ENCODE measurements around the gene MAP1S.

Gene MAP1S

GRCh38 chr19:17688853-17689595 is 30.3 kb upstream of the MAP1S start:
- DNase-seq (ENCODE audit: low spot score) = no peak

GRCh38 chr19:17692566-17692965 is 26.7 kb upstream of the MAP1S start:
- no peak for DNase-seq (ENCODE audit: low spot score)

- no peak for DNase-seq (ENCODE audit: low spot score)
Measured at GRCh38 chr19:17695198-17695597, 24.1 kb upstream of the MAP1S start.

GRCh38 chr19:17703824-17704463 is 15.3 kb upstream of the MAP1S start:
- DNase-seq (ENCODE audit: low spot score) = peak; percentile 52

GRCh38 chr19:17706750-17707181 is 12.5 kb upstream of the MAP1S start:
- DNase-seq (ENCODE audit: low spot score) = peak; percentile 93

- DNase-seq (ENCODE audit: low spot score) = no peak
Measured at GRCh38 chr19:17711851-17712250, 7.4 kb upstream of the MAP1S start.

GRCh38 chr19:17716309-17716929 is 2.9 kb upstream of the MAP1S start:
- DNase-seq (ENCODE audit: low spot score) = no peak

GRCh38 chr19:17718550-17718946 is 732 bp upstream of the MAP1S start:
- no peak for DNase-seq (ENCODE audit: low spot score)

GRCh38 chr19:17719730-17720400 is 585 bp downstream of the MAP1S start:
- DNase-seq (ENCODE audit: low spot score) = no peak

- no peak for DNase-seq (ENCODE audit: low spot score)
Measured at GRCh38 chr19:17720440-17720839, 1.2 kb downstream of the MAP1S start.

GRCh38 chr19:17721111-17721628 is 1.9 kb downstream of the MAP1S start:
- DNase-seq (ENCODE audit: low spot score) = no peak

GRCh38 chr19:17721821-17722220 is 2.5 kb downstream of the MAP1S start:
- no peak for DNase-seq (ENCODE audit: low spot score)

GRCh38 chr19:17722655-17723240 is 3.5 kb downstream of the MAP1S start:
- no peak for DNase-seq (ENCODE audit: low spot score)

- DNase-seq (ENCODE audit: low spot score) = no peak
Measured at GRCh38 chr19:17724655-17725054, 5.4 kb downstream of the MAP1S start.

- DNase-seq (ENCODE audit: low spot score) = no peak
Measured at GRCh38 chr19:17725422-17726078, 6.3 kb downstream of the MAP1S start.

- DNase-seq (ENCODE audit: low spot score) = no peak
Measured at GRCh38 chr19:17726136-17726741, 7.0 kb downstream of the MAP1S start.

GRCh38 chr19:17726964-17727773 is 7.9 kb downstream of the MAP1S start:
- DNase-seq (ENCODE audit: low spot score) = no peak

GRCh38 chr19:17727843-17728242 is 8.6 kb downstream of the MAP1S start:
- DNase-seq (ENCODE audit: low spot score) = no peak

GRCh38 chr19:17733127-17733526 is 13.8 kb downstream of the MAP1S start:
- no peak for DNase-seq (ENCODE audit: low spot score)

GRCh38 chr19:17734146-17734545 is 14.9 kb downstream of the MAP1S start:
- DNase-seq (ENCODE audit: low spot score) = no peak

All from SK-N-DZ (cell line).